K562 treated with DMSO at 1 percent for 4 hours (cell line): ENCODE measurements around the gene FECH. TPM values are rescaled to one million over a fixed set of nuclear protein-coding genes. Genes with fewer than 3 reads are reported as not detected.

Experiments used
- total RNA-seq: library from RNA; unstranded; fragments of 300-600 nt; gene quantifications from 2 replicates; pipeline ENCODE4 v1.2.3, GENCODE V29; 2022; ENCODE audit not compliant: insufficient read depth

FECH gene, protein sequence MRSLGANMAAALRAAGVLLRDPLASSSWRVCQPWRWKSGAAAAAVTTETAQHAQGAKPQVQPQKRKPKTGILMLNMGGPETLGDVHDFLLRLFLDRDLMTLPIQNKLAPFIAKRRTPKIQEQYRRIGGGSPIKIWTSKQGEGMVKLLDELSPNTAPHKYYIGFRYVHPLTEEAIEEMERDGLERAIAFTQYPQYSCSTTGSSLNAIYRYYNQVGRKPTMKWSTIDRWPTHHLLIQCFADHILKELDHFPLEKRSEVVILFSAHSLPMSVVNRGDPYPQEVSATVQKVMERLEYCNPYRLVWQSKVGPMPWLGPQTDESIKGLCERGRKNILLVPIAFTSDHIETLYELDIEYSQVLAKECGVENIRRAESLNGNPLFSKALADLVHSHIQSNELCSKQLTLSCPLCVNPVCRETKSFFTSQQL
- total RNA-seq, result 48.6 and 56.1 TPM in 2 replicates

DNA sequence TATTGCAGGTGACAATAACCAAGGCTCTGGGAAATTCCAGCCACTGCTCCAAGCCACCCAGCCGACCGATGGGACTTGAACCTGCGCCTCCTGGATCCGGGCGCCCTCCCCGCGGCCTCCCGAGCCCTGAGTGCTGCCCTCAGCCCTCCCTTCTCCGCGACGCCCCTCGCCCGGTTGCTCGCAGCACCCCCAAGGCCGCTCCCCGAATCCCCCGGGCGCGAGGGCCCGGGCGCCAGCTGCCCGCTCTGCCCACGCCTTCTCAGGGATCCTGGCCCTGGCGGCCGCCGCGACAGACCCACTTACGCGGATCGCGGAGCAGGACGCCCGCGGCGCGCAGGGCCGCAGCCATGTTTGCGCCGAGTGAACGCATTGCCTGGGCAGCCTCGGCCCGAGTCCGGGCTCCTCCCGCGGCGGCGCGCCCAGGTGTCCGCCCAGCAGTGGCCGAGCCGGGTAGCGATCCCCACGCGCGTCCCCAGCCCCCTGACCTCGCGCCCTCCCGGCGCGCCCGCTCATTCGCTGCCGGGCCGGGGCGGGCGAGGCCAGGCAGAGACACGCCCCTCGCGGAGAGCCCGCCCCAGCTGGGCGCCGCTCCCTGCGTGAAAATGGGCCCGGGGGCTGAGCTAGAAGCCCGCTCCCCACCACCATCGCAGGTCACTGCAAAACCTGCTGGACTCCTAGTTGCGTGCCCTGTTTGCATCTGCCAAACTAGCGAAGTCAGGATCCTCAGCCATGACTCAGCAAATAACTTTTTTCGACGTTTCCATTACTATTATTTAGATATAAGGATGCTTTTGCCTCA lies at the start of gene FECH:
Gene FECH (minus strand): TSS at position 452 of the 799 bp plus-strand sequence. CDS start 82 bp downstream, at position 370.

Other genes starting within 250 kb of the FECH start
- not detected in 2 replicates for gene ST8SIA3, start 234.1 kb downstream of the FECH start, total RNA-seq
- 0.62 and 0.67 TPM in 2 replicates for gene ONECUT2, start 151.3 kb downstream of the FECH start, total RNA-seq
- gene NARS1, start 35.1 kb upstream of the FECH start, total RNA-seq, result 122 and 132 TPM in 2 replicates
- gene ATP8B1, start 216.6 kb upstream of the FECH start, total RNA-seq, result not detected in 2 replicates